ENCODE results near the gene KRTAP3-1.
"Not testable (repeated sequence)": the region's sequence is repeated elsewhere in the genome, so short reads cannot be mapped to it uniquely, and the experiment has no call there.

The KRTAP3-1 gene

DNA sequence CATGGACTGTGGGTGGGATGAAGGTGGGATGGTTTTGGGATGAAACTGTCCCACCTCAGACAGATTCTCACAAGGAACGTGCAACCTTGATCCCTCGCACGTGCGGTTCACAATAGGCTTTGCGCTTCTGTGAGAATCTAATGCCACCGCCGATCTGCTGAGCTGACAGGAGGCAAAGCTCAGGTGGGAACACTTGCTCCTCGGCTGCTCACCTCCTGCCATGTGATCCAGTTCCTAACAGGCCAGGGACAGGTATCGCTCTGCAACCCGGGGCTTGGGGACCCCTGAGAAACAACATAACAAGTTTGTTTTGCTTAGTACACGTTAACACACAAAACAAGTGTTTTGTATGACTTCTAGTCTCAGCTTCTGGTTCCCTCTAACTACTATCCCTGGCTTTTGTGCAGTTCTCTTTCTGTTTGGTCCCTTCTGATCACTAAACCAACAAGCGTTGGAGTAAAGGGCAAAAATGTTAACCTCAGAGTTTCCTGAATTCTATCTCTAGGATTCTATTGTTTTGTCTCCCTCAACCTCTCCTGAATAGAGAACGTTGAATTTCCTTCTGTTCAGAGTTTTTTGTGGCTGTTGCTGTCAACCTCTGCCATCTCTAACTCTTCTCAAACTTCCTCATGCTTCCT lies 7.8 kb upstream of the KRTAP3-1 start:
- no peak for DNase-seq (ENCODE audit: low read depth in 1 of 2, low spot score in 1 of 2)

DNA sequence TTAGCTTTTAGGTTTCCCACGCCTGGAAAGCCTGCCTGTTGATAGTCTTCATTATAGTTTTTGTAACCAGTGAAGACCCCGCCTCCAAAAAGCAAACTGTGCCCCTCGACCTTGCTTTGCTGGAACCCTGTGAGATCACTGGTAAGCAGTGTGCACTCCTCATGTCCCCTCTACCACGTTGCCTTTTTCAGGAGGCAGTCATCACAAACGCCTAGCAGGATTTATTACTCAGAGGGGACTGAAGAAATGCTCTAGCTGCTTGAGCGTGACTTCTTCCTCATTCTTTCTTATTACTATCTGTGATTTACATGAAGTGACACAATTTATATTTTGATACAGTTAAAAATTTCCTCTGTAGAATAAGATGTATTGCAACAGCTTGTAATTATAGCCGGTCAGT lies 6.5 kb upstream of the KRTAP3-1 start:
- no peak for DNase-seq (ENCODE audit: low read depth in 1 of 2, low spot score in 1 of 2)

DNA sequence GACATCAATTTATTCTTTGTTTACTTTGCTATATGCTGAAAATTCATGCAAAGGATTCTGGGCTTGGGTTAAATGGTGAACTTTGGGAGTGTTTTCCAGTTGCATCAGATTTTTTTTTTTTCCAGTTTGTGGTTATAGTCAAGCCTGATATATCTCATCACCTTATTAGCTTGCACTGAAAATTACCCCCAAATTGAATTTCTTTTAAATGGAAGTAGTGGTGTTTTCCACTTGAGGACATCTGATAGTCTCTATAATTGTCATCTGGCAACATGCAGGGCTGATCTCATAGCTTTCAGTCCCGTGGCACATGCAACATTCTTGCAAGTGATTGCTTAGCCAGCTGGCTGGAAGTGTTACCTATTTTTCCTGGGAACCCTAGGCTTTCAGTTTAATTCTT lies 4.7 kb upstream of the KRTAP3-1 start:
- DNase-seq (ENCODE audit: low read depth in 1 of 2, low spot score in 1 of 2), result no peak

DNA sequence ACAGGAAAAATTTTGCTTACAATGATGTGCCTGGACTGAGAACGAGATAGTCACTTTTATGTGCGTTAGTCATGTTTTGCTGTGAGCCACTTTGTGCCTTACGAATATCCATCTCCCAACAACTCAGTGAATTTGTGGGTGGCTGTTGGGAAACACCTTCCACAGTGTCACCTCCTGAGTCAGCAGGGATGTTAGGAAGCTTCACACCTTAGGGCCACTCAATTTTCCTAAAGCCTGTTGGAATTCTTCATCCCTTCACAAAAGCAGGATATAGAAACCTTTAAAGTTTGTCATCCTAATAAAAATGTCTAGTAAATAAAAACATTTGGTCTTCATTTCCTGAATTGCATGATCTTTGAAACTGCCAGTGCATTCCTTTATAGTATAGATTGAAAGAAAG lies 4.3 kb upstream of the KRTAP3-1 start:
- DNase-seq (ENCODE audit: low read depth in 1 of 2, low spot score in 1 of 2), result no peak

DNA sequence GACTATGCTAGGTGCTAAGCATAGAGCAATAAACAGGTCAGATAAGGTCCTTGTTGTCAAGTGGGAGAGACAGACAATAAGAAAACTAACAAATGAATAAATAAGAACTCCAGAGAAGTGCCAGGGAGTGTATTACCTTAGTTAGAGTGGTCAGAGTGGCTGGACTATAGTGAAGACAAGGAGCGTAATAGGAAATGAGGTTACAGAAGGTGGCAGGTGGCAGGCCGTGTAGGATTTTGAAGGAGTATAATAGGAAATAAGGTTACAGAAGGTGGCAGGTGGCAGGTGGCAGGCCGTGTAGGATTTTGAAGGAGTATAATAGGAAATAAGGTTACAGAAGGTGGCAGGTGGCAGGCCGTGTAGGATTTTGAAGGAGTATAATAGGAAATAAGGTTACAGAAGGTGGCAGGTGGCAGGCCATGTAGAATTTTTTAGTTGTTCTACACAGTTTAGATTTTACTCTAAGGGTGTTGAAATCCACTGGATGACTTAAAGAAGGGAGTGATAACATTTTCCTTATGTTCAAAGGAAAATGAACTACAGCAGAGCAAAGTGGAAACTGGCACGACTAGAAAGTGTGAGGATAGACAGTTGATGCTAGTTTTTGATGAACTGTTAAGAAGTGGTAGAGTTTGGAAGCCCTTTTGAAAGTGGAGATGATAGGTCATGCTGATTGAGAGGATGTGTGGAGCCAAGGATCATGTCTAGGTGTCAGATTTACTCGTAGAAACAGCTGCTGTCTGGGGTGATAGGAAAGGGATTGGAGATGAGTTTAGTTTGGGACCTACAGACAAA lies 3.6 kb upstream of the KRTAP3-1 start:
- no peak for DNase-seq (ENCODE audit: low read depth in 1 of 2, low spot score in 1 of 2)

DNA sequence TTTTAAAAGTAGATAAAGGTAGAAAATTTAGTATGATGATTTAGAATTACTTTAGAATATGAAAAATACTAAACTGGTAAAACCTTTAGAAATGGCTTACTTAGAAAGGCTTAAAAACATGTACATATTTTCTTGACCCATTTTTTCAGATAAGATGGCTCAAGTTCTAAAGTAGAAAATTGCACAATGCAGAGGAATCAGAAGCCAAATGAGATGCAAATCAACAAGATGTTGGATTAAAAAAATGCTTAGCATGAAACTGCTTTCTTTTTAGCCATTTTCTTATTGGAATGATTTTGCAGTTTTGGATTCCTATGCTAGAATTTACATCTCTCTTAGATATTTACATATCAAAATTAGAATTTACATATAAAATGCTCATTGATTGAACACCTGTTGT lies 1.5 kb upstream of the KRTAP3-1 start:
- DNase-seq (ENCODE audit: low read depth in 1 of 2, low spot score in 1 of 2), result no peak

DNA sequence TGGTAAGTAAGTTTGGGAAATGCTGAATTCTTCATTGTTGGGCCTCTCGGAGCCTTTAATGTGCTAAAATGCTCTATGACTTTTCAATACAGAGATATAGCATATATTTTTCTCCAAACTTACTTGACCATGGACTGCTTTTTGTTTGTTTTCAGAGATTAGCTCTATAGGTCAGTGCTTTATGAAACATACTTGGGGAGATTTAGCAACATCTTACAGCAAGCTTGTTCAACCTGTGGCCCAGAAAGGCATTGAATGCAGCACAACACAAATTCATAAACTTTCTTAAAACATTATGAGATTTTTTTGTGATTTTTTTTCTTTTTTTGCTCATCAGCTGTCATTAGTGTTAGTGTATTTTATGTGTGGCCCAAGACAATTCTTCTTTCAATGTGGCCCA lies 1.0 kb upstream of the KRTAP3-1 start:
- no peak for DNase-seq (ENCODE audit: low read depth in 1 of 2, low spot score in 1 of 2)

DNA sequence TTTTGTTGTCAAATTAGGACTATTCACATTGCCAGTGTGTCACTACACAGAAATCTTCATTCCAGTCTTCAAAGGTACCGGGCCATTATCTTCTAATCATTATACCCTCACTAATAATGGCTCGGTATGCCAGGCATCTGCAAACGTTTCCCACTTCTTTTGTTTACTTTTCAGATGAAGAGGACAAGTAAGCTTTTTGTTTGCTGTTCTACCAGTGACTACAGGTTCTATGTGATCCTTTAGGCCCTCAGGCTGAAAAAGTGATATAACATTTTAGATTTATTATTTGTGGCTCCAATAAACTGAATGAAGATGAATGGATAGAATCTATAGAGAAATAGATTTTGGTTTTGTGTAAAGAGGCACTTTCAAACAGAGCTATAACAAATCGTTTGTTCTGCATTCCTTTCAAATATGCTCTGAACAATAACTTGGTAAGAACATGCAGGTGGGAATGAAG lies 403 bp upstream of the KRTAP3-1 start:
- DNase-seq (ENCODE audit: low read depth in 1 of 2, low spot score in 1 of 2), result no peak

DNA sequence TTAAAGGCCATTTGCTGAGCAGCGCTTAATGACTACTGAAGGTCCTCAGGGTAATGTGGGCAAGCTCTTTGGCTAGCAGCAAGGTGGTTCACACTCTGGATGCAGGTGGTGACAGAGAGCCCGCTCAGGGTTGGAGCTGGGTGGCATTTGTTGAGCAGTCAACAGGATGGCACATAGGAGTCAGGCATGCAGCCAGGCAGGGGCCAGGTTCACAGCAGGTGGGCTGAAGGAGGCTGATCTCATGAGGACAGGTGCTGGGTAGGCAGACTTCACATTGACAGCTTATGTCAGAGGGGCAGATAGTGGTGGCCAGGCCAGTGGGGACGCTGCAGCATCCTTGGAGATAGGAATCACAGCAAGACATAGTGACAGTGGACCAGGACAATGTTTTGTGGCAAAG lies 4.5 kb downstream of the KRTAP3-1 start:
- no peak for DNase-seq (ENCODE audit: low read depth in 1 of 2, low spot score in 1 of 2)

DNA sequence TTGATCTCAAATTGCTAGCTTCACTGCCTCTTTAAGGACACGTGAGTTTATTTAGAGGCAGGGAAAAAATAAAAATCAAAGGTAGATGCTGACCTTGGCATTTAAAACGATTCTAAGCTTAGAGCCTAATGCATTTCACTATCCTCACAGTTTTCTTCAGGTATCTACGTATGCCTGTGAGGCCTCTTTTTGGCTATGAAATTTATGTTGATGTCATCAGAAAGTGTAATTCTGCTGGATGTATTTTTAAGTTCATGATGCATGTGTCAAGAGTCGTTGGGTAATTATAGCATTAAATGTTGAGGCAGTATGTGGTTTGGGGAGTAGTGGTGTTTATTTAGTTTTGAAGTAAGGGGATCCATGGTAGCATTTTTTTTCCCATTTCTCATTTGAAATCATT lies 5.0 kb downstream of the KRTAP3-1 start:
- no peak for DNase-seq (ENCODE audit: low read depth in 1 of 2, low spot score in 1 of 2)

DNA sequence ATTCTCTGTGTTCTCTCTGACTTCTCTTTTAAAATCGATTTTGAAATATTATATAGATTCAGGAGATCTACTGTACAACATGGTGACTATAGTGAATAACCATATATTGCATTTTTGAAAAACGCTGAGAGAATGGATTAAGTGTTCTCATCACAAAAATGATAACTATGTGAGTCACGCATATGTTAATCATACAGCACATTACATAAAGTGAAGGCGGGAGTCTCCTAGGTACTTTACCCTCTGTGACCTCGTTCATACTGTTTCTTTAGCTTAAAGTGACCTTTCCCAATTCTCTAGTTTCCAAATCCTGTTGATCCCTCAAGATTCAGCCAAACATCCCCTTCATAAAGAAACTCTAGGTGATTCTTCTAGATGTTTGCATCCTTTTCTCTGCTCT lies 6.1 kb downstream of the KRTAP3-1 start:
- no peak for DNase-seq (ENCODE audit: low read depth in 1 of 2, low spot score in 1 of 2)

DNA sequence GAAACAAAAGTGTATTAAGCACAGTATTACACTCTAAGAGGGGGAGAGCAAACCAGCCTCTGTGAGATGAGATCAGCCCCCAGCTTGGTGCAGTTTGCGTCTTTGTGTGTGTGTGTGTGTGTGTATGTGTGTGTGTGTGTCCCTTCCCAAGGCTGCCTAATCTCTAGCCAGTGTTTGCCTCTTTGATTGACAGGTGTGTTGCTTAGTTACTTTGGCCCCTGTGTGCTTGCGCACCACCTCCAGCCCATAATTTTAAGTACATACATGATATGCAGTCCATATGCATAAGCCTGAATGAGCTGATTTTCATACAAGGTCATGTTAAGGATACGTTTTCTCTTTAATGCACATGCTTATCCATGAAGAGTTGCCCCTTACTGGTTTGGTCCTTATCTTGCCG lies 7.1 kb downstream of the KRTAP3-1 start:
- DNase-seq (ENCODE audit: low read depth in 1 of 2, low spot score in 1 of 2), result no peak

DNA sequence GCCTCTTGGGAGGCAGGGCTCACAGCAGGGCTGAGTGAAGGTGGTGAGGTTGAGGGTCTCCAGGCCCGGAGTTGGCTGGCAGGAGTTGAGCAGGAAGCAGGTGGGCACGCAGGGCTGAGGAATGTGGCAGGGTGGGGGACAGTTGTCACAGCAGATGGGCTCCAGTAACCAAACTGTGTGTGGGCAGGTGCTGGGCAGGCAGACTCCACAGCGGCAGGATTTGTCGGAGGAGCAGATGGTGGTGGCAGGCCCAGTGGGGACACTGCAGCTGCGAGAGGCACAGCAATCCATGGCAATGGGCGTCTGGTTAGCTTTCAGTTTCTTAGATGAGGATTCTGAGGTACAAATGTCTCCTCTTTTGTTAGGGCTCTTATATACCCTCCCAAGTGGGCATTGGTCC lies 9.4 kb downstream of the KRTAP3-1 start, which contains the start of gene KRTAP3-2:
TSS of gene KRTAP3-2 (minus strand) at position 344 of the 400 bp plus-strand sequence. CDS start at position 291, 53 bp downstream.
- not testable (repeated sequence) for DNase-seq (ENCODE audit: low read depth in 1 of 2, low spot score in 1 of 2)

DNA sequence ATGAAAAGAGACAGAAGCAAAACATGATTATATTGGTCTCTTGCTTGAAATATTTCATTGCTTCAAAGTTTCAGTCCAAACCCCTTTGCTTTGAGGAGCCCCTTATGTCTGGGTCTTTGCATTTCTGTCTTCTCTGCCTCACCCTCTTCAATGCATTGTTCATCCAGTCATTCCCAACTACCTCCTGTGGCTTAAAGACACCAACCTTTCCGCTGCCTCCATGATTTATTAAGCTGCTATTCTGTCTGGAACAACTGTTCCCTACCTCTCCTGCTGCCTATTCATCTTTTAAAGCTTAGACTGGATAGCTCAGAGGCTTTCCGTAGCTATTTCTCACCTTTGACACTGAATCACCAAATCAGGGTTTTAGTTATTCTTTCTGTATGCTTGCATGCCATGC lies 11.6 kb downstream of the KRTAP3-1 start:
- no peak for DNase-seq (ENCODE audit: low read depth in 1 of 2, low spot score in 1 of 2)

DNA sequence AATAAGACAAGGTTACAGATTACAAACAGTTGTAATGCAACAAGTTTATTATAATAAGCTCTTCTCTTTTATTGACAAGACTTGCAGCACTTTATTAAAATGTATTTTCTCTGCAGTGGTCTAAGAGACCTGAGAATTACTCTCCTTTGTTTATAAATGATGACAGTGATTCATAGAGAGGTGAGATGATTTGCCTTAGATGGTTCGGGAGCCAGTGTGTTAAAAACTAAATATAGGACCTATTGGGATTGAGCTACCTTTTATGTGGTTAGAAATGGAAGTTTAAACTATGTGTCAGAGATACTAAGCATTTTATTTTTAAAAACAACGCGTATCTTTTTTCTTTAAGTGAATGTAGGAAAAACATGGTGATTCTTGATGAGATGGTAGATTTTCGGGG lies 12.1 kb downstream of the KRTAP3-1 start:
- no peak for DNase-seq (ENCODE audit: low read depth in 1 of 2, low spot score in 1 of 2)

DNA sequence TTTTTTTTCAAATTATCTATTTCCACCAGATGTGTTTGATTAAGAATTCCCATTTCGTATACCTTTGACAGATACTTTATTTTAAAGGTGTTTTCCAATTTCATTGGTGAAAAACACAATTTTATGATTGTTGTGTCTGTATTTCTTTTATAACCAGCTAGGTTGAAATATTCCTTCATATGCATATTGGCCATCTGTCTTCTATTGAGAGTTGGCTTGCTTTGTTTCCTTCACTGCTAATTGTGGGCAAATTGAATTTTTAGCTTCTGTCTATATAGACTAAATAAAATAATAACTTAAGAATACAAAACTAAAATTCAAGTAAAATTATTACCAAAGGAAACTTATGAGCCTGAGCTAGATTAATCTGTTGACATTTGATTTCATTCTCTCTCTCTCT lies 13.8 kb downstream of the KRTAP3-1 start:
- DNase-seq (ENCODE audit: low read depth in 1 of 2, low spot score in 1 of 2), result no peak

DNA sequence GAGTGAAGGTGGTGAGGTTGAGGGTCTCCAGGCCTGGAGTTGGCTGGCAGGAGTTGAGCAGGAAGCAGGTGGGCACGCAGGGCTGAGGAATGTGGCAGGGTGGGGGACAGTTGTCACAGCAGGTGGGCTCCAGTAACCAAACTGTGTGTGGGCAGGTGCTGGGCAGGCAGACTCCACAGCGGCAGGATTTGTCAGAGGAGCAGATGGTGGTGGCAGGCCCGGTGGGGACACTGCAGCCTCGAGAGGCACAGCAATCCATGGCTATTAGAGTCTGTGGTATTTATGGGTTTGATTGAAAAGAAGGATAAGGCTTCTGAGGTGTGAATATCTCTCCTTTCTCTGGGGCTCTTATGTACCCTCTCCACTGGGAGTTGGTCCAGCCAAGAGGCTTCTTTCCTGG lies 15.1 kb downstream of the KRTAP3-1 start, which contains the start of gene KRTAP3-3:
TSS of gene KRTAP3-3 (minus strand) at position 326 of the 400 bp plus-strand sequence. CDS start at position 259, 67 bp downstream.
- DNase-seq (ENCODE audit: low read depth in 1 of 2, low spot score in 1 of 2), result no peak

DNA sequence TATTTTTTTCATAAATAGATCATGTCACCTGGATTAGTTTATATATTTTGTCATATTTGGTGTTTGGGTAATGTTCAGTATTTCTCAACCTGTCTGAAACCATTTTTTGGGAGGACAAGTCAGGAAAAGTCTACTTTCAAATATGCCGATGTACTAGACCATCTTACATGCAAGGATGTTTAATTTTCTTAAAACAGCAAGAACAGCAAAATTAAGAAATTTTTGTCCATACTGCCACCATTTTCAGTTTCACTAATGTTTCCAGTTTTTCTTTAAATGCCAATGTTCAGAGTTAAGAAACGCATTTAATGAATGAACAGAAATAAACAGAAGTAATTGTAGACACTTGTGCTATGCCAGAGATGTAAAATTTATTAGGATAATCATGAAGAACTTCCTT lies 15.8 kb downstream of the KRTAP3-1 start:
- DNase-seq (ENCODE audit: low read depth in 1 of 2, low spot score in 1 of 2), result no peak

DNA sequence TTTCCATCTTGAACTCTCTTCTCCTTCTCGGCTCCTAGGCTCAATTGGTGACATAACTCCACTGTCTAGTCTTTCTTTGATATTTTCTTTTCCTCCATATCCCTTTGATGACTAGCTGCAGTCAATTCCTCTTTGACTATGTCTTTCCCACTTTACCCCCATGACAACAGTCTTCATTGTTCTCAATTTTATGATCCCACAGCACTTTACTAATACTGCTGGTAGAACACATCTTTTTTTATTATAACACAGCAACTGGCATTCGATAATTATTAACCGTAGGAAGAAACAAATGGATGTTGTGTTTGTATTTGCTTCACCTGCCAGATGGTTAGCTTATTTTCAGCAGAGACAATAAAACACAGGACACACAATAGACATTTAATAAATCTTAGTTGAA lies 16.3 kb downstream of the KRTAP3-1 start:
- DNase-seq (ENCODE audit: low read depth in 1 of 2, low spot score in 1 of 2), result no peak

DNA sequence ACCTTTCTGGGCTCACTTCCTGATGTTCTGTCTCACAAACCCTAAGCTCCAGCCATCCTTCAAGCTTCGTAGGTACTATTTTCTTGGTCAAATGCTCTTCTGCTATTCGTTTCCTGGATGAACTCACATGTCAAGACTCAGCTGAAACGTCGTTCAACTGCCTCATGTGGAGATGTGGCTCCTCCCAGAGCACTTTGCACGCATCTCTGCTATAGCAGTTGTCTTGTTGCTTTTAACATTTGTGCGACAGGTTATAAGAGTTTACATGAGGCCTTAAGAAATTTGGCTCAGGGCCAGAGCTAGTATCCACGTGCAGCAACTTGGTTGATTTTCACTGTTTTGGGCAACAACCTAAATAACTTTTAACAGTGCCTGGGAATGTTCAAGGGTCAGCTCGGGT lies 22.0 kb downstream of the KRTAP3-1 start:
- no peak for DNase-seq (ENCODE audit: low read depth in 1 of 2, low spot score in 1 of 2)

DNA sequence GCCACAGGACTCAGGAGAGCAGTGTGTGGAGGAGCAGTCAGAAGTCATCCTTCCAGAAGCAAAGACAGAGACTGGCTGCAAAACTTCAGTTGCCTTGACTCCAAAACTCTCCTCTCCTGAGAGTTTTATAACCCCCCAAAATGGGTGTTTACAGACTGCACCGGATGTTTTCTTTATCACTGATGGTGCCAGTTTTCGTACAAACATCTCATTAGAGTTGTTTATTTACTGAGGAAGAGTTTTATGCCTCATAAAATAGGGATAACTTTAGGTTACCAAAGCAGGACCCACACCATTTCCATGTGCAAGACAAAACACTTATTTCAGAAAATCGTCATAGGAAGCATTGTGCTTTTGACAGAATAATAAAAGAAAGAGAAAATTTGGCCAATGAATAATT lies 24.7 kb downstream of the KRTAP3-1 start, which contains the start of gene KRT40:
TSS of gene KRT40 (minus strand) at position 101 of the 400 bp plus-strand sequence. CDS start at position 48, 53 bp downstream.
- no peak for DNase-seq (ENCODE audit: low read depth in 1 of 2, low spot score in 1 of 2)

DNA sequence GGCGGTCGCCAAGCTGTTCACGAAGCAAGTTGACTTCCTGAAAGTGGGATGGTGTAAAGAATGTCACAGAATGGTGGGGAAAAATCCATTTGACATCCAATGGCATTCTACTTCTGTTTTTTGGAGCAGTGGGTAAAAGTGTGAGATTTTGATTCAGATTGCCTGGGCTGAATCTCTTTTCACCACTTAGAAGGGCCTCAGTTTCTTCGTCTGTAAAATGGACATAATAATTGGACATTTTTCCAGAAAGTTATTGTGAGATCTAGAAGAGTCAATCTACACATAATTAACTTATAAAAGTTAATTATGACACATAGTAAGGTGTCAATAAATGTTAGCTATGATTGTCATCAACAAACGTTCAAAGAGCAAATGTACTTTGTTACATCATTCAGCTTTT lies 27.8 kb downstream of the KRTAP3-1 start:
- DNase-seq (ENCODE audit: low read depth in 1 of 2, low spot score in 1 of 2), result no peak
